ENCODE data around the gene SFXN1.

The SFXN1 gene

GRCh38 chr5:175575301-175575700 is 96.9 kb downstream of the SFXN1 start:
- no peak for DNase-seq (ENCODE audit: low read depth)

- DNase-seq (ENCODE audit: low read depth) = no peak
These were observed 97.7 kb downstream of the SFXN1 start for GRCh38 chr5:175576096-175576495.

- DNase-seq (ENCODE audit: low read depth) = no peak
These were observed 98.2 kb downstream of the SFXN1 start for GRCh38 chr5:175576591-175576990.
